Activated naive CD4-positive, alpha-beta T cell treated with anti-CD3 and anti-CD28 coated beads, Interleukin-2, amount 50 U/mL, for 72 hours (primary cell): ENCODE data around the gene RNF44. TPM values are rescaled to one million over a fixed set of nuclear protein-coding genes. Genes with fewer than 3 reads are reported as not detected.
"Not testable (repeated sequence)": the region's sequence is repeated elsewhere in the genome, so short reads cannot be mapped to it uniquely, and the experiment has no call there.

Experiments used
- ATAC-seq, 2 donors: fragments of 150-1000 bp; cut with Tn5 transposase; 2 replicates each; pipeline ENCODE4 v1.10.0; 2021; ENCODE audit warnings: mild to moderate bottlenecking in 2 of 2, moderate library complexity in 2 of 2
- DNase-seq, 2 donors: peaks; one replicate each; pipeline ENCODE4 v3.0.0; 2021 to 2022; ENCODE audit warnings: low spot score in 2 of 2
- H3K27ac Mint-ChIP-seq, 2 donors: one replicate each; pipeline ENCODE4 v1.8.0; 2022; ENCODE audit warnings: mild to moderate bottlenecking in 2 of 2, mixed read lengths in 2 of 2
- H3K36me3 Mint-ChIP-seq, 2 donors: one replicate each; pipeline ENCODE4 v1.8.0; 2022; ENCODE audit warnings: mixed read lengths in 2 of 2
- H3K9me3 Mint-ChIP-seq, 2 donors: one replicate each; pipeline ENCODE4 v1.8.0; 2022; ENCODE audit warnings: mixed read lengths in 2 of 2
- total RNA-seq, 2 donors: library from RNA; stranded (reverse); gene quantifications; one replicate each; pipeline ENCODE4 v1.2.3, GENCODE V29; 2022

Gene RNF44
- total RNA-seq, 2 donors from 2014 or later = 83.5 to 136 TPM

DNA sequence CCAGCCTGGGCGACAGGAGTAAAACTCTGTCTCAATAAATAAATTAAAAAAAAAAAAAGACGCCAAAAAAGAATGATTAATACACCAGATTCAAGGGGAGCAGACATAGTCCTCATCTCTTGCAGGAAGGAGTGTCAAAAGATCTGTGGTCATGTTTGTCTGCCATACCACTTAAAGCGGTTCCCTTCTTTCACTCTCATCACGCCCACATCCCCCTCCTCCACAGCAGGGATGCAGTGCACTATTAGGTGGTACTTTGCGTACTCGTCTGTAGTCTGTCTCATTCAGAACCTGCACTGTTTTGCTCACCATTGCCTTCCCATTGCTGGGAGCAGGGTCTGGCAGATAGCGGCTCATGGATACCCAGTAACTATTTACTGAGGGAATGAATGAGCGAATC, 23.2 kb upstream of the RNF44 start:
- Mint-ChIP-seq H3K36me3 (no peaks in the 10 kb centered on the region), H3K9me3 (peaks cover 0 to 5% of the 10 kb centered on the region in 2 donors), H3K27ac (no peak overlapping the region)
- ATAC-seq (peak; percentile 55 to 81), DNase-seq (peak in 1 of 2 donors; percentile 35)

DNA sequence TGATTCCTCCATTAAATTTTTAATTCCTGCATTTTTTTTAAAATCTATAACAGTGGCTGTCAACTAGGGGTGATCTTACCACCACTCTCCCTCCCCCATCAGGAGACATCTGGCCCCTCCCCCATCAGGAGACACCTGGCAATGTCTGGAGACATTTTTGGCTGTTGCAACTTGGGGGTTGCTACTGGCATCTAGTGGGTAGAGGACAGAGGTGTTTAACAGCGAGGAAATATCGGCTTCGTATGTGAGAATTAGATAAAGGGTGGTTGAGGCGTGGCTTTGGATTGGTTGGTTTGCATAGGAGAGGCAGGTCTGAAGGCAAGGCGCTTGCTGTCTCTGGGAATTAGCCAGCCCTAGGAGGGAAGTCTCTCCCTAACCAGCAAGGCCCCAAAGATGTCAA, 22.5 kb upstream of the RNF44 start:
- Mint-ChIP-seq H3K9me3 (peaks cover 0 to 5% of the 10 kb centered on the region in 2 donors), H3K36me3 (no peaks in the 10 kb centered on the region), H3K27ac (peak overlapping the region in 1 of 2 donors; percentile 8)
- ATAC-seq = peak in 1 of 2 donors; percentile 39
- no peak for DNase-seq

DNA sequence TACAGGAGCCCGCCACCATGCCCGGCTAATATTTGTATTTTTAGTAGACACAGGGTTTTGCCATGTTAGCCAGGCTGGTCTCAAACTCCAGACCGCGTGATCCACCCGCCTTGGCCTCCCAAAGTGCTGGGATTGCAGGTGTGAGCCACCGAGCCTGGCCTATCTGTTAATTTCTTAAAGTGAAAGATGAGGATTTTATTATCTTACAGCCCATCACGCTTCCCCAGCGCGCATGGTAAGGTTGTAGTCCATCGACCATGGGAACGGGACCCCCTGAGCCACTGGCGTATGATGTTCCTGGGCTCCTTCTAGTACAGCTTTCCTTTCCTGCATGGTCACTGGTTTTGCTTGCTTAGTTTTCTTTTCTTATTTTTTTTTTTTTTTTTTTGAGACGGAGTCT, 20.6 kb upstream of the RNF44 start:
- ATAC-seq (no peak), DNase-seq (no peak)
- H3K27ac Mint-ChIP-seq = no peak overlapping the region
- no peaks in the 10 kb centered on the region for H3K36me3 Mint-ChIP-seq
- peaks cover 0 to 5% of the 10 kb centered on the region in 2 donors for H3K9me3 Mint-ChIP-seq

DNA sequence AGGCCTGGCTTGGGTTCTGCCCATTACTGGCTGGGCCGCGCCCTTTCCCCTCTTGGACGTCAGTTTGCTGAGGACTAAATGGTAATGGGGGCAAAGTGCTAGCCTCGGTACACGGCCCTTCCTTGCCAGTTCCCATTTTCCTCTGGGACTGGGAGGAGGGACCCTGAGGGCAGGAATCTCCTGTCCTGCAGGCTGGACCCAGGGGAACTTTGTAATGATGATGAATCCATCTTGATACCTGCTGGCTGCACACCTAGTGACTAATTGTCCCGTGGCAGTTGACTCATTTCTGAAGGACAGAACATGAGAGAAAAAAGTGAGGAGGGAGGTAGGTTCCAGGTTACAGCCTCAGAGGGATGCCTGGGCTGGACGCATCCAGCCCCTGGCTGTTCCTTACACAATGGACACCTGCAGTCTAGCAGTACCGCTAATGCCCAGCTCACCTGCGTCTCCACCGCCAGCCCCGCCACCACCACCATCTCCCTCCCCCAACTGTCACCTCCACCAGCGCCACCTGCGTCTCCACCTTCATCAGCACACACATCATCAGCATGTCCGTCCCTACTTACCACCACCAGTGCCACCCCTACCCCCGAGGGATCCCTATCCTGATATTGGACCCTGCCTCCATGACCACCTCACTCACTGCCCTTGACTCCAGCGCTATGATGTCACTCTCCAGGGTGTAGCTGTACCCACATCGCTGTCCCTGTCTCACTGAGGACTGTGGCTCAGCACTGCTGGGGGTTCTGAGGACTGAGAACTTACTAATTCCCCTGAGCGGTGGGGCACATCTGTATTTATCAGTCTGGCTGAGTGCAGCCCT, 16.3 kb upstream of the RNF44 start:
- Mint-ChIP-seq H3K27ac (peak overlapping the region; percentile 74 to 84), H3K9me3 (no peaks in the 10 kb centered on the region), H3K36me3 (no peaks in the 10 kb centered on the region)
- ATAC-seq (peak; percentile 65 to 90), DNase-seq (no peak)

- H3K36me3 Mint-ChIP-seq = no peaks in the 10 kb centered on the region
- no peak for ATAC-seq
Measured at GRCh38 chr5:176552332-176552869, 15.2 kb upstream of the RNF44 start.

GRCh38 chr5:176550937-176551336, 13.7 kb upstream of the RNF44 start:
- not testable (repeated sequence) for H3K36me3 Mint-ChIP-seq, H3K9me3 Mint-ChIP-seq, ATAC-seq, DNase-seq
- H3K27ac Mint-ChIP-seq = peak overlapping the region; percentile 44 to 92

More at GRCh38 chr5:176552332-176552869, 15.2 kb upstream of the RNF44 start:
- Mint-ChIP-seq H3K27ac (peak overlapping the region in 1 of 2 donors; percentile 74), H3K9me3 (no peaks in the 10 kb centered on the region)
- no peak for DNase-seq

DNA sequence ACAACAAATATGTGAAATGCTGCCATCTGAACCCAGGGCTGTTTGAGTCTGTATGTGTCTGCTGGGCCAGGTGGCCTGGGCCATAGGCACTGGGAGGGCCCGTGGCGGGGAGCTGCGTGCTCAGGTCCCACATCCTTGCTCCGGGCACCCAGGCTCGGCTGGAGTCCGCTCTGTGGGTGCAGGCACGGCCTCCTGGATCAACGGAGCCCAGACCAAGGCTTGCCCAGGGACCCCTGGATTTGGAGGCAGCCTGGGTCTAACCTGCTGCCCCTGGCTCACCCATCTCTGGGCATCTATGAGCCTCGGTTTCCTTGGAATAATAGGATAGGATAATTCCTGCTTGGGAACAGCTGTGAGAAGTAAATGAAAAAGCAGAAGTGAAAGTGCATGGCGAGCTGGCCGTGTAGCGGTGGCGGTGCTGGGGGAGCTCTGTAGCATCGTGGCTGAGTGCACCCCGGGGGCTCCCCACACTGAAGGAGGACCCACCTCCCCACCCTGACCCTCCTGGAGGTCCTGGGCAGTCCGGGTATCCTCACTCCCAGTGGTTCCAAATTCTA, 13.2 kb upstream of the RNF44 start:
- Mint-ChIP-seq H3K27ac (peak overlapping the region; percentile 29 to 92), H3K36me3 (no peaks in the 10 kb centered on the region), H3K9me3 (no peaks in the 10 kb centered on the region)
- no peak for DNase-seq
- ATAC-seq = peak in 1 of 2 donors; percentile 17

DNA sequence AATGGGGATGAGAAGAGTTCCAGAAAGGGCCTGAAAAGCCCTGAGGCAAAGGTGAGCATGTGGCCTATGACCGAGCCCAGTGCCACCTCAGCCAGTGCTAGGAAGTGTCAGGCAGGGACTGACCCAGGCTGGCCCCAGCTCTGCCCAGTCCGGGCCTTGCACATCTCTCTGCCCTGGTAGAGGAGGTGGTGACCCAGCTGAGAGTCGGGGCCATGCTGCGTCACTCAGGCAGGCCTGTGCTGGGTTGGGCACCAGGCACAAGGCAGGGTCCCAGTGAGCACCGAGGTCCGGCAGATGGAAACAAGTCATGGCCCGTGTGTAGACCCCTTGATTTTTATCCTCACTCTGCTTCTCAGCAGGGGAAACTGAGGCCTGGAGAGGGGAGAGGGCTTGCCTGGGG, 12.7 kb upstream of the RNF44 start:
- Mint-ChIP-seq H3K36me3 (no peaks in the 10 kb centered on the region), H3K9me3 (no peaks in the 10 kb centered on the region), H3K27ac (peak overlapping the region in 1 of 2 donors; percentile 92)
- ATAC-seq (no peak), DNase-seq (no peak)

DNA sequence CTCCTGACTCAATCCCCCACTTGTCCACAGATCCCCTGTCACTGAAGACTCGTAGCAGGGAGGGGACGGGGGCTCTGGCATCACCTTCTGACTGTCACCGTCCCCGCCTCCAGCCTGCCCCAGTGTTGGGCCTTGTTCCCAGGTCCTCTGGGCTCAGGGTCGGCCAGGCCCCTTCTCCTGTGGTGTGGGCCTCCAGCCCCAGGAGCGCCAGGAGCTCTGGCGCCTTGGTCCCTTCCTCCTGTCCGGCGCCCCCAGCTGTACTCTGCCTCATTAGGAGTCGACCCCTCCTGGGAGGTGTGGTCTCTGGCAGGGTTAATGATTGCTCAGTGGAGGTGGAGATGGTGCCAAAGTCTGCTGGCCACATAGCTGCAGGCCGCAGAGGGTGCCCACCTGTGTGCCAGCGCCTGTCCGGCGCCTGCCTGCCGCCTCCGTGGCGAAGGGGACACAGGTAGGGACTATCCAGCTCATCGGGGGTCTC, 11.8 kb upstream of the RNF44 start, which contains the start of gene CDHR2:
Gene CDHR2, plus strand, starts transcription at position 376 of the 478 bp plus-strand sequence. CDS start 16,011 bp downstream, outside the sequence.
- DNase-seq (no peak), ATAC-seq (no peak)
- Mint-ChIP-seq H3K9me3 (no peaks in the 10 kb centered on the region), H3K36me3 (no peaks in the 10 kb centered on the region), H3K27ac (peak within 1 kb of the TSS in 1 of 2 donors; percentile 92)

GRCh38 chr5:176547802-176548201, 10.6 kb upstream of the RNF44 start:
- H3K27ac Mint-ChIP-seq = peak overlapping the region in 1 of 2 donors; percentile 54
- peak; percentile 19 to 25 for ATAC-seq

DNA sequence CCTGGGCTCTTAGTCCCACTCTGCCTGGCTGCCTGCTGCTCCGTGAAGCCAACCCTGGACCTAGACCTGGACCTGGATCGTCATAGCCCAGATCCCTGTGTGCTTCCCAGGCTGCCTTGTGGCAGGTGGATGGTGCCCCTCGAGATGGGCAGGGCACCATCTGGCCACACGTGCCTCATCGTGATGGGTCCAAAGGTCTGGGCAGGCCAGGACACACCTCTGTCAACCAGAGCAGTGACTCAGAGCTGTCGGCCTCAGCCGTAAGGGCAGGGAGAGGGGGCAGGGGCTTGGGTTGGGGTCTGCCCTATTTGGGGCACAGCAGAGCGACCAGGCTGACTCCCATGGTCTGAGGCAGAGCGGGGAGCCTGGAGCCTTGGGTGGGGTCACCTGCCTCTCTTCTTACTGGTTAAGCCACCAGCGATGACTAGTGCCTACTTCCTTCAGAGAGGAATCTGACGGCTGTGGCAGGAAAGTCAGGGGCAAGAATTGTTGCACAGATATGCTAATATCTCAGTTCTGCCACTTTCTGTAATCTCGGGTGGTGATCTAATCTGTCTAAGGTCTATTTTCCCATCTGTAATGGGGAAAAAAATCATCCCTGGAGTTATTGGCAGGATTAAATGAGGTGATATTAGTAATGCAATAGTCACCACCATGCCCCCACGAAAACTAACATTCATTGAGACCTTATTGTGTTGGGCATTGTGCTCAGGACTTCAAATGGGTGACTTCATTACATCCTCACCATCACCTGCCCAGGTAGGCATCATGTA, 8.7 kb upstream of the RNF44 start:
- ATAC-seq = no peak
- no peak for DNase-seq
- H3K9me3 Mint-ChIP-seq = no peaks in the 10 kb centered on the region
- no peak overlapping the region for H3K27ac Mint-ChIP-seq
- no peaks in the 10 kb centered on the region for H3K36me3 Mint-ChIP-seq

More at GRCh38 chr5:176547802-176548201, 10.6 kb upstream of the RNF44 start:
- Mint-ChIP-seq H3K36me3 (no peaks in the 10 kb centered on the region), H3K9me3 (no peaks in the 10 kb centered on the region)
- DNase-seq = no peak

DNA sequence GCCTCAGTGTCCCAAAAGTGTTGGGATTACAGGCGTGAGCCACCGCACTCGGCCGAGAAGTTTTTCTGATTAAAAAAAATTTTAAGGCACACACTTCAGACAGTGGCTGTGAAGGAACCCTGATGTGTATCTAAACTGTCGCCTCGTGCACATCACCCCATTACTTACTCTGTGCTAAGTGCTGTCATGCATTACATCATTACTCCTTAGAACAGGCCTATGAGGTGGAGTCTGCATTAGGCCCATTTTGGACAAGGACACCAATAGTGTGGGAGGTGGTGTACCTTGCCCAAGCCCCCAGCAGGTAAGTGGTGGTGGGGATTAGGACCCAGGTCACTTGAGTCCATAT, 8.2 kb upstream of the RNF44 start:
- ATAC-seq = no peak
- no peak for DNase-seq
- H3K36me3 Mint-ChIP-seq = no peaks in the 10 kb centered on the region
- H3K27ac Mint-ChIP-seq = no peak overlapping the region
- no peaks in the 10 kb centered on the region for H3K9me3 Mint-ChIP-seq

- DNase-seq (peak; percentile 82), ATAC-seq (peak; percentile 82 to 85)
- no peaks in the 10 kb centered on the region for H3K9me3 Mint-ChIP-seq
- no peaks in the 10 kb centered on the region for H3K36me3 Mint-ChIP-seq
- peak overlapping the region; percentile 88 to 95 for H3K27ac Mint-ChIP-seq
Measured at GRCh38 chr5:176543428-176544182, 6.4 kb upstream of the RNF44 start.

- DNase-seq (peak in 1 of 2 donors; percentile 46), ATAC-seq (peak; percentile 39 to 55)
- peak overlapping the region; percentile 88 to 94 for H3K27ac Mint-ChIP-seq
- H3K36me3 Mint-ChIP-seq = no peaks in the 10 kb centered on the region
- H3K9me3 Mint-ChIP-seq = no peaks in the 10 kb centered on the region
Measured at GRCh38 chr5:176542596-176543427, 5.6 kb upstream of the RNF44 start.

GRCh38 chr5:176542135-176542595, 5.0 kb upstream of the RNF44 start:
- Mint-ChIP-seq H3K27ac (peak overlapping the region; percentile 87 to 94), H3K36me3 (no peaks in the 10 kb centered on the region), H3K9me3 (no peaks in the 10 kb centered on the region)
- DNase-seq (peak in 1 of 2 donors; percentile 75), ATAC-seq (peak in 1 of 2 donors; percentile 20)
